DOHH2 (cell line): ENCODE data around the gene TIMELESS.

Experiments
- CTCF ChIP-seq: fragments of 200-600 bp; sonication (generic); IDR thresholded peaks from one replicate; pipeline ENCODE4 v1.5.1; 2014; ENCODE audit warnings: antibody characterized with exemption, mild to moderate bottlenecking, low read depth, low read length; ENCODE audit not compliant: poor library complexity, severe bottlenecking
- EZH2phosphoT487 ChIP-seq: fragments of 200-600 bp; sonication (generic); IDR thresholded peaks from 2 replicates; pipeline ENCODE4 v1.6.1; 2017; ENCODE audit warnings: borderline replicate concordance, mild to moderate bottlenecking, antibody characterized with exemption, low read length, moderate library complexity, mixed read lengths

GRCh38 chr12:56454557-56454956 lies 5.3 kb upstream of the TIMELESS start, which contains the start of gene MIP:
- TF ChIP-seq CTCF (no peak), EZH2phosphoT487 (no peak)
